Right renal cortex interstitium (tissue), 3 donors: ENCODE data around the gene XYLT1. TPM values are rescaled to one million over a fixed set of nuclear protein-coding genes. Genes with fewer than 3 reads are reported as not detected.
"Not testable (repeated sequence)": the region's sequence is repeated elsewhere in the genome, so short reads cannot be mapped to it uniquely, and the experiment has no call there.

Source experiments
- DNase-seq, 3 donors: peaks; one replicate each; pipeline ENCODE4 v3.0.0-alpha.2; 2013; ENCODE audit warnings: low read depth in 3 of 3, low spot score in 2 of 3
- polyA plus RNA-seq, 3 donors: library from polyadenylated mRNA; unstranded; fragments of 120-200 nt; gene quantifications; one replicate each; pipeline ENCODE4 v1.2.1, GENCODE V29; 2013; ENCODE audit not compliant: insufficient read length in 3 of 3

The XYLT1 gene
- polyA plus RNA-seq = 1 to 10 TPM; 7.4 to 8.5 (median 8.1) TPM

GRCh38 chr16:17470908-17471718, at the start of gene XYLT1:
XYLT1 (minus strand) TSS chr16:17470960; CDS start chr16:17470796, 164 bp downstream.
- no peak for DNase-seq

- no peak for DNase-seq
Measured at GRCh38 chr16:17520111-17520510, 49.4 kb upstream of the XYLT1 start.

- DNase-seq = no peak
Measured at GRCh38 chr16:17519101-17519955, 48.6 kb upstream of the XYLT1 start.

GRCh38 chr16:17518441-17518840, 47.7 kb upstream of the XYLT1 start:
- DNase-seq = no peak

- no peak for DNase-seq
Measured at GRCh38 chr16:17515421-17516210, 44.9 kb upstream of the XYLT1 start.

GRCh38 chr16:17512636-17513220, 42.0 kb upstream of the XYLT1 start:
- DNase-seq = no peak

GRCh38 chr16:17511340-17511739, 40.6 kb upstream of the XYLT1 start:
- DNase-seq = no peak

GRCh38 chr16:17510567-17510966, 39.8 kb upstream of the XYLT1 start:
- no peak for DNase-seq

GRCh38 chr16:17509194-17509593, 38.4 kb upstream of the XYLT1 start:
- DNase-seq = no peak

- no peak for DNase-seq
Measured at GRCh38 chr16:17508303-17508702, 37.5 kb upstream of the XYLT1 start.

GRCh38 chr16:17507516-17507915, 36.8 kb upstream of the XYLT1 start:
- DNase-seq = not testable (repeated sequence)

GRCh38 chr16:17505828-17506227, 35.1 kb upstream of the XYLT1 start:
- not testable (repeated sequence) for DNase-seq

GRCh38 chr16:17504050-17504449, 33.3 kb upstream of the XYLT1 start:
- no peak for DNase-seq

- DNase-seq = no peak
Measured at GRCh38 chr16:17503331-17503730, 32.6 kb upstream of the XYLT1 start.

- no peak for DNase-seq
Measured at GRCh38 chr16:17501321-17501720, 30.6 kb upstream of the XYLT1 start.

- DNase-seq = no peak
Measured at GRCh38 chr16:17499223-17499902, 28.6 kb upstream of the XYLT1 start.

GRCh38 chr16:17497648-17498047, 26.9 kb upstream of the XYLT1 start:
- no peak for DNase-seq

GRCh38 chr16:17496891-17497290, 26.1 kb upstream of the XYLT1 start:
- DNase-seq = no peak

- no peak for DNase-seq
Measured at GRCh38 chr16:17493012-17493411, 22.3 kb upstream of the XYLT1 start.

- DNase-seq = no peak
Measured at GRCh38 chr16:17491140-17491662, 20.4 kb upstream of the XYLT1 start.
